HepG2 (cell line): ENCODE measurements around the gene NT5DC1. TPM values are rescaled to one million over a fixed set of nuclear protein-coding genes. Genes with fewer than 3 reads are reported as not detected.

Experiments used
- AGO2 ChIP-seq: fragments of 200-400 bp; formaldehyde crosslinking; optimal IDR thresholded peaks from 2 replicates; pipeline ENCODE3; 2017; ENCODE audit warnings: mild to moderate bottlenecking, low read depth, low read length, moderate library complexity
- BRCA1 ChIP-seq: sonication (generic); formaldehyde crosslinking; IDR thresholded peaks from 2 replicates; pipeline ENCODE4 v1.4.0; 2020; ENCODE audit warnings: missing genetic modification reagents
- DR1 ChIP-seq: sonication (generic); formaldehyde crosslinking; IDR thresholded peaks from 2 replicates; pipeline ENCODE4 v1.8.0; 2021; ENCODE audit warnings: mild to moderate bottlenecking, missing genetic modification reagents, inconsistent platforms
- ELF1 ChIP-seq: sonication (generic); formaldehyde crosslinking; IDR thresholded peaks from 2 replicates; pipeline ENCODE4 v1.4.0; 2020; ENCODE audit warnings: missing genetic modification reagents
- HES4 ChIP-seq: sonication (generic); formaldehyde crosslinking; IDR thresholded peaks from 2 replicates; pipeline ENCODE4 v1.9.0; 2021; ENCODE audit warnings: mild to moderate bottlenecking, missing genetic modification reagents, borderline replicate concordance
- HIVEP1 ChIP-seq: sonication (generic); formaldehyde crosslinking; IDR thresholded peaks from 2 replicates; pipeline ENCODE4 v1.4.0; 2020; ENCODE audit warnings: mild to moderate bottlenecking, missing genetic modification reagents
- ISL2 ChIP-seq: sonication (generic); formaldehyde crosslinking; IDR thresholded peaks from 2 replicates; pipeline ENCODE4 v1.5.0; 2020; ENCODE audit warnings: missing genetic modification reagents
- KLF16 ChIP-seq, 2 experiments: sonication (generic) in 1 of 2; formaldehyde crosslinking in 1 of 2; IDR thresholded peaks; 2 replicates each; pipeline versions ENCODE4 v1.6.1 to v1.8.0; 2016 to 2023; ENCODE audit warnings: missing genetic modification reagents in 2 of 2, missing compliant biosample characterization in 1 of 2
- MIXL1 ChIP-seq: IDR thresholded peaks from 2 replicates; pipeline ENCODE4 v1.6.1; 2016
- MXD4 ChIP-seq: IDR thresholded peaks from 2 replicates; pipeline ENCODE4 v1.6.1; 2016; ENCODE audit warnings: mild to moderate bottlenecking, missing biosample characterization, missing genetic modification reagents
- NR2F6 ChIP-seq, 2 experiments: IDR thresholded peaks; 2 replicates each; pipeline ENCODE4 v1.6.1; 2016; ENCODE audit warnings: antibody characterized with exemption in 1 of 2, mild to moderate bottlenecking in 1 of 2
- PAF1 ChIP-seq: IDR thresholded peaks from 2 replicates; pipeline ENCODE4 v1.6.1; 2016; ENCODE audit warnings: missing genetic modification reagents, missing compliant biosample characterization
- PHF20 ChIP-seq: sonication (generic); formaldehyde crosslinking; IDR thresholded peaks from 2 replicates; pipeline ENCODE4 v1.5.0; 2020; ENCODE audit warnings: mild to moderate bottlenecking, missing genetic modification reagents
- RNF2 ChIP-seq: fragments of 450-650 bp; conservative IDR thresholded peaks from 2 replicates; pipeline ENCODE4 v1.6.1; 2016; ENCODE audit warnings: low read depth
- SRSF1 ChIP-seq: fragments of 200-400 bp; formaldehyde crosslinking; optimal IDR thresholded peaks from 2 replicates; pipeline ENCODE3; 2017; ENCODE audit warnings: mild to moderate bottlenecking, low read depth, low read length, moderate library complexity
- TEAD3 ChIP-seq: optimal IDR thresholded peaks from 2 replicates; pipeline ENCODE3; 2016; ENCODE audit warnings: borderline replicate concordance
- THYN1 ChIP-seq: sonication (generic); formaldehyde crosslinking; IDR thresholded peaks from 2 replicates; pipeline ENCODE4 v1.8.1; 2023; ENCODE audit warnings: low read depth, mild to moderate bottlenecking, moderate library complexity, missing genetic modification reagents, borderline replicate concordance
- ZNF253 ChIP-seq: sonication (generic); formaldehyde crosslinking; IDR thresholded peaks from 2 replicates; pipeline ENCODE4 v1.8.0; 2022; ENCODE audit warnings: mild to moderate bottlenecking, missing genetic modification reagents, borderline replicate concordance
- ZNF460 ChIP-seq: sonication (generic); formaldehyde crosslinking; IDR thresholded peaks from 2 replicates; pipeline ENCODE4 v1.5.1; 2020; ENCODE audit warnings: missing genetic modification reagents, mild to moderate bottlenecking, borderline replicate concordance
- ZNF605 ChIP-seq: sonication (generic); formaldehyde crosslinking; IDR thresholded peaks from 2 replicates; pipeline ENCODE4 v1.8.0; 2022; ENCODE audit warnings: mild to moderate bottlenecking, missing genetic modification reagents
- ZNF660 ChIP-seq: sonication (generic); formaldehyde crosslinking; IDR thresholded peaks from 2 replicates; pipeline ENCODE4 v1.5.1; 2020; ENCODE audit warnings: mild to moderate bottlenecking, low read depth, missing genetic modification reagents, borderline replicate concordance
- polyA plus RNA-seq, 8 experiments: library from polyadenylated mRNA; depleted of rRNA in 3 of 8; stranded (reverse) in 7 of 8; unstranded in 1 of 8; fragments of >200 nt; fragmentation: Illumina TruSeq in 4 of 8; extraction: Trizol in 4 of 8; gene quantifications; 2 replicates each; pipeline versions ENCODE4 v1.2.1 to v1.2.3, GENCODE V29; 2011 to 2016; ENCODE audit warnings: low read depth in 4 of 8, missing spikeins in 1 of 8, mixed read lengths in 1 of 8; ENCODE audit not compliant: insufficient read depth in 1 of 8
- total RNA-seq, 5 experiments: library from RNA; depleted of rRNA; stranded (reverse); fragments of >200 nt; fragmentation: Illumina TruSeq; extraction: Trizol; gene quantifications; 2 replicates each; pipeline ENCODE4 v1.2.3, GENCODE V29; 2016; ENCODE audit warnings: low read depth in 1 of 5
- TF ChIP-seq, protein P1 (sequence below): IDR thresholded peaks from 2 replicates; pipeline ENCODE4 v1.4.0; 2020; ENCODE audit warnings: mild to moderate bottlenecking, missing genetic modification reagents
- TF ChIP-seq, protein P2 (sequence below): sonication (generic); formaldehyde crosslinking; IDR thresholded peaks from 2 replicates; pipeline ENCODE4 v1.4.0; 2020; ENCODE audit warnings: missing genetic modification reagents; ENCODE audit errors: not compliant biosample characterization
- TF ChIP-seq, protein P3 (sequence below): sonication (generic); formaldehyde crosslinking; IDR thresholded peaks from 2 replicates; pipeline ENCODE4 v1.5.0; 2020; ENCODE audit warnings: mild to moderate bottlenecking, missing genetic modification reagents

Gene NT5DC1
- total and polyA plus RNA-seq, 2 of the 13 experiments (the other 11 are each of a cell fraction or from before 2014, with no cell fraction given) = 27.0 to 56.1 TPM

DNA sequence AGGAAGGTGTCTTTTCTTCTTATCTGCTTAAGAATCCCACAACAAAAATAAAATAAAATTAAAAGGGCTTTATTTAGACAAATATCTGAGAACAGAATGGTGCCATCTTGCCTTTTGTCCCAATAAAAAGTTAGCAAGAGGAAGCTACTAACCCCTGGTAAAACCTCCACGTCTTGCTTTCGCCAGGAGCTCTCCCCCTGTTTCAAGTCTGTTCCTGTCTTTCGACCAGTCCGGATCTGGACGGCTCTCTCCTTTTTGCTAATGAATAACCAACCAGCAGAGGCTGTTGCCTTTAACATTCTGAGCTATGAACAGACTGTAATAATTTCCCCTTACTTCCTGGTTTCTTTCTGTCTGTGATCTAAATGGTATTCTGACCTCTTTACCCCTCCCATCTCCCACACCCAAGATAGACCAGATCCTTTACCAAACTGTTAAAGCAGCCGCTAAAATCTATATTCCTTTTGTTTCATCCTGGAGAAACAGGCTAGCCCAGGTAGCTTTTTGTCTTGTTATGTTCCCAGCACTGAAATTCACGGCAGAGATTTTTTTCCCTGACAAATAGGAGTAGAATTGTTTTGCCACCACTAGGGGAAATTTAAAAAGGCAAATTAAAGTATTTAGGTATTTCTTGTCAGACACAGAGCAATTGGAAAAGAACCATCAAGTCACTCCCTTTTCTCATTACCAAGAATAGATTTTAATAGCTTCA is 39.9 kb upstream of the NT5DC1 start, which contains the start of gene FRK (continued):
- TF ChIP-seq KLF16 (CRISPR knock-in tag; IDR thresholded peaks at IDR 0.05) (0 out of 4 replicates have a peak, but pooled peaks of 1 of the 2 experiments have one; percentile 21), AGO2 (no peak), SRSF1 (no peak), MIXL1 (CRISPR knock-in tag) (peak; percentile 36; the same call in 1 of the 2 replicates), ZNF605 (CRISPR knock-in tag) (no peak; the same call in 1 of the 2 replicates), DR1 (CRISPR knock-in tag) (no peak), PHF20 (CRISPR knock-in tag) (no peak), HIVEP1 (CRISPR knock-in tag) (no peak), ZNF460 (CRISPR knock-in tag) (no peak; the same call in 1 of the 2 replicates), BRCA1 (CRISPR knock-in tag) (no peak), ZNF253 (CRISPR knock-in tag) (no peak), ISL2 (CRISPR knock-in tag) (no peak), ZNF660 (CRISPR knock-in tag) (no peak), NR2F6 (IDR thresholded peaks at IDR 0.05) (peak; percentile 48; the same call in 1 of the 2 replicates), NR2F6 (CRISPR knock-in tag; IDR thresholded peaks at IDR 0.05) (no peak), HES4 (CRISPR knock-in tag) (no peak), ELF1 (CRISPR knock-in tag) (peak; percentile 86), MXD4 (CRISPR knock-in tag) (no peak), PAF1 (CRISPR knock-in tag) (no peak), RNF2 (no peak), TEAD3 (CRISPR knock-in tag) (peak; percentile 54), THYN1 (CRISPR knock-in tag) (no peak)
- TF ChIP-seq, protein P1, sequence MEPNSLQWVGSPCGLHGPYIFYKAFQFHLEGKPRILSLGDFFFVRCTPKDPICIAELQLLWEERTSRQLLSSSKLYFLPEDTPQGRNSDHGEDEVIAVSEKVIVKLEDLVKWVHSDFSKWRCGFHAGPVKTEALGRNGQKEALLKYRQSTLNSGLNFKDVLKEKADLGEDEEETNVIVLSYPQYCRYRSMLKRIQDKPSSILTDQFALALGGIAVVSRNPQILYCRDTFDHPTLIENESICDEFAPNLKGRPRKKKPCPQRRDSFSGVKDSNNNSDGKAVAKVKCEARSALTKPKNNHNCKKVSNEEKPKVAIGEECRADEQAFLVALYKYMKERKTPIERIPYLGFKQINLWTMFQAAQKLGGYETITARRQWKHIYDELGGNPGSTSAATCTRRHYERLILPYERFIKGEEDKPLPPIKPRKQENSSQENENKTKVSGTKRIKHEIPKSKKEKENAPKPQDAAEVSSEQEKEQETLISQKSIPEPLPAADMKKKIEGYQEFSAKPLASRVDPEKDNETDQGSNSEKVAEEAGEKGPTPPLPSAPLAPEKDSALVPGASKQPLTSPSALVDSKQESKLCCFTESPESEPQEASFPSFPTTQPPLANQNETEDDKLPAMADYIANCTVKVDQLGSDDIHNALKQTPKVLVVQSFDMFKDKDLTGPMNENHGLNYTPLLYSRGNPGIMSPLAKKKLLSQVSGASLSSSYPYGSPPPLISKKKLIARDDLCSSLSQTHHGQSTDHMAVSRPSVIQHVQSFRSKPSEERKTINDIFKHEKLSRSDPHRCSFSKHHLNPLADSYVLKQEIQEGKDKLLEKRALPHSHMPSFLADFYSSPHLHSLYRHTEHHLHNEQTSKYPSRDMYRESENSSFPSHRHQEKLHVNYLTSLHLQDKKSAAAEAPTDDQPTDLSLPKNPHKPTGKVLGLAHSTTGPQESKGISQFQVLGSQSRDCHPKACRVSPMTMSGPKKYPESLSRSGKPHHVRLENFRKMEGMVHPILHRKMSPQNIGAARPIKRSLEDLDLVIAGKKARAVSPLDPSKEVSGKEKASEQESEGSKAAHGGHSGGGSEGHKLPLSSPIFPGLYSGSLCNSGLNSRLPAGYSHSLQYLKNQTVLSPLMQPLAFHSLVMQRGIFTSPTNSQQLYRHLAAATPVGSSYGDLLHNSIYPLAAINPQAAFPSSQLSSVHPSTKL (CRISPR knock-in tag) = peak; percentile 64
- TF ChIP-seq, protein P2, sequence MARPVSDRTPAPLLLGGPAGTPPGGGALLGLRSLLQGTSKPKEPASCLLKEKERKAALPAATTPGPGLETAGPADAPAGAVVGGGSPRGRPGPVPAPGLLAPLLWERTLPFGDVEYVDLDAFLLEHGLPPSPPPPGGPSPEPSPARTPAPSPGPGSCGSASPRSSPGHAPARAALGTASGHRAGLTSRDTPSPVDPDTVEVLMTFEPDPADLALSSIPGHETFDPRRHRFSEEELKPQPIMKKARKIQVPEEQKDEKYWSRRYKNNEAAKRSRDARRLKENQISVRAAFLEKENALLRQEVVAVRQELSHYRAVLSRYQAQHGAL (CRISPR knock-in tag) = no peak
- TF ChIP-seq, protein P3, sequence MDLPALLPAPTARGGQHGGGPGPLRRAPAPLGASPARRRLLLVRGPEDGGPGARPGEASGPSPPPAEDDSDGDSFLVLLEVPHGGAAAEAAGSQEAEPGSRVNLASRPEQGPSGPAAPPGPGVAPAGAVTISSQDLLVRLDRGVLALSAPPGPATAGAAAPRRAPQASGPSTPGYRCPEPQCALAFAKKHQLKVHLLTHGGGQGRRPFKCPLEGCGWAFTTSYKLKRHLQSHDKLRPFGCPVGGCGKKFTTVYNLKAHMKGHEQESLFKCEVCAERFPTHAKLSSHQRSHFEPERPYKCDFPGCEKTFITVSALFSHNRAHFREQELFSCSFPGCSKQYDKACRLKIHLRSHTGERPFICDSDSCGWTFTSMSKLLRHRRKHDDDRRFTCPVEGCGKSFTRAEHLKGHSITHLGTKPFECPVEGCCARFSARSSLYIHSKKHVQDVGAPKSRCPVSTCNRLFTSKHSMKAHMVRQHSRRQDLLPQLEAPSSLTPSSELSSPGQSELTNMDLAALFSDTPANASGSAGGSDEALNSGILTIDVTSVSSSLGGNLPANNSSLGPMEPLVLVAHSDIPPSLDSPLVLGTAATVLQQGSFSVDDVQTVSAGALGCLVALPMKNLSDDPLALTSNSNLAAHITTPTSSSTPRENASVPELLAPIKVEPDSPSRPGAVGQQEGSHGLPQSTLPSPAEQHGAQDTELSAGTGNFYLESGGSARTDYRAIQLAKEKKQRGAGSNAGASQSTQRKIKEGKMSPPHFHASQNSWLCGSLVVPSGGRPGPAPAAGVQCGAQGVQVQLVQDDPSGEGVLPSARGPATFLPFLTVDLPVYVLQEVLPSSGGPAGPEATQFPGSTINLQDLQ (CRISPR knock-in tag) = no peak
